GM12865 (cell line): ENCODE data around the gene IRGC.

Experiments
- DNase-seq: peaks from one replicate; pipeline ENCODE4 v3.0.0; 2010; ENCODE audit warnings: low read depth
- H3K4me3 ChIP-seq: 2 replicates; pipeline ENCODE4 v1.5.1; 2011; ENCODE audit warnings: mild to moderate bottlenecking, low read depth, low read length, control low read depth
- CTCF ChIP-seq: IDR thresholded peaks from 2 replicates; pipeline ENCODE4 v1.5.1; 2011; ENCODE audit warnings: low read length, control low read depth, low read depth, inconsistent platforms; ENCODE audit not compliant: insufficient read depth; ENCODE audit errors: missing control alignments

Gene IRGC

GRCh38 chr19:43731346-43731745 lies 15.5 kb downstream of the IRGC start:
- no peak for TF ChIP-seq CTCF
- DNase-seq = no peak
- H3K4me3 ChIP-seq = no peak overlapping the region

- no peak for DNase-seq
- no peak for TF ChIP-seq CTCF
These were observed 16.0 kb downstream of the IRGC start for GRCh38 chr19:43731846-43732245.

GRCh38 chr19:43735013-43735412 lies 19.1 kb downstream of the IRGC start:
- no peak for DNase-seq
- no peak overlapping the region for H3K4me3 ChIP-seq
- TF ChIP-seq CTCF = no peak

More at GRCh38 chr19:43731846-43732245, 16.0 kb downstream of the IRGC start:
- H3K4me3 ChIP-seq = no peak overlapping the region

GRCh38 chr19:43735957-43736356 lies 20.1 kb downstream of the IRGC start:
- no peak for DNase-seq
- no peak overlapping the region for H3K4me3 ChIP-seq
- no peak for TF ChIP-seq CTCF

GRCh38 chr19:43738780-43739211 lies 22.9 kb downstream of the IRGC start:
- no peak for TF ChIP-seq CTCF
- no peak overlapping the region for H3K4me3 ChIP-seq
- DNase-seq = no peak

GRCh38 chr19:43739439-43740235 lies 23.8 kb downstream of the IRGC start:
- H3K4me3 ChIP-seq = no peak overlapping the region
- no peak for TF ChIP-seq CTCF
- no peak for DNase-seq
